Epithelial cell of proximal tubule (primary cell): ENCODE data around the gene STAG1. TPM values are rescaled to one million over a fixed set of nuclear protein-coding genes. Genes with fewer than 3 reads are reported as not detected.

ENCODE experiments used
- DNase-seq: peaks from one replicate; pipeline ENCODE4 v3.0.0-alpha.2; 2011; ENCODE audit warnings: low read depth
- H3K4me3 ChIP-seq: 2 replicates; pipeline ENCODE4 v1.5.1; 2011; ENCODE audit warnings: low read depth, mild to moderate bottlenecking, low read length
- CTCF ChIP-seq: conservative IDR thresholded peaks from 2 replicates; pipeline ENCODE4 v1.5.1; 2012; ENCODE audit warnings: low read depth, mild to moderate bottlenecking, low read length
- total RNA-seq: library from RNA; depleted of rRNA; stranded (reverse); fragments of >200 nt; gene quantifications from 2 replicates; pipeline ENCODE4 v1.2.3, GENCODE V29; 2015

The STAG1 gene
- total RNA-seq, 1 donor from 2014 or later: 16.3 TPM

- DNase-seq: no peak
- no peak overlapping the region for H3K4me3 ChIP-seq
- TF ChIP-seq CTCF: no peak
Observed at GRCh38 chr3:136396916-136397315, 355.3 kb downstream of the STAG1 start.

GRCh38 chr3:136390574-136390973 is 361.6 kb downstream of the STAG1 start:
- TF ChIP-seq CTCF: no peak
- H3K4me3 ChIP-seq: no peak overlapping the region
- no peak for DNase-seq

- DNase-seq: no peak
- TF ChIP-seq CTCF: no peak
- H3K4me3 ChIP-seq: no peak overlapping the region
Observed at GRCh38 chr3:136387031-136387430, 365.1 kb downstream of the STAG1 start.

- TF ChIP-seq CTCF: no peak
- DNase-seq: no peak
- H3K4me3 ChIP-seq: no peak overlapping the region
Observed at GRCh38 chr3:136385457-136385856, 366.7 kb downstream of the STAG1 start.

- no peak overlapping the region for H3K4me3 ChIP-seq
- TF ChIP-seq CTCF: no peak
- DNase-seq: no peak
Observed at GRCh38 chr3:136381051-136381450, 371.1 kb downstream of the STAG1 start.

- DNase-seq: no peak
- TF ChIP-seq CTCF: no peak
- no peak overlapping the region for H3K4me3 ChIP-seq
Observed at GRCh38 chr3:136380530-136380929, 371.6 kb downstream of the STAG1 start.

- DNase-seq: no peak
- H3K4me3 ChIP-seq: no peak overlapping the region
- TF ChIP-seq CTCF: no peak
Observed at GRCh38 chr3:136378011-136378410, 374.2 kb downstream of the STAG1 start.
